ENCODE results near the gene RSRP1. TPM values are rescaled to one million over a fixed set of nuclear protein-coding genes. Genes with fewer than 3 reads are reported as not detected.
"Not testable (repeated sequence)": the region's sequence is repeated elsewhere in the genome, so short reads cannot be mapped to it uniquely, and the experiment has no call there.

RSRP1 gene
- total and polyA plus RNA-seq, 2 donors (not counting 1 experiment from before 2014, with no cell fraction given): 387 to 482 TPM

GRCh38 chr1:25290043-25290442 lies 42.8 kb upstream of the RSRP1 start:
- WGBS (ENCODE audit: insufficient coverage): no CpG with 5 or more reads among the region's 6 CpGs
- H3K27ac ChIP-seq (ENCODE audit: low read length in 2 of 2); H3K27ac Mint-ChIP-seq; H3K27me3 ChIP-seq (replicated peaks in 1 of 4; ENCODE audit: control extremely low read depth in 1 of 4, control insufficient read depth in 3 of 4, insufficient read depth in 4 of 4, low read length in 3 of 4); H4K20me1 ChIP-seq (ENCODE audit: control insufficient read depth, insufficient read depth, low read length, poor library complexity, severe bottlenecking); H3K4me3 ChIP-seq (ENCODE audit: control extremely low read depth in 1 of 5, extremely low read depth in 1 of 5, insufficient read depth in 1 of 5, low read depth in 2 of 5, low read length in 4 of 5); H3K4me1 Mint-ChIP-seq; H3K27me3 Mint-ChIP-seq; H3K4me2 ChIP-seq (replicated peaks; ENCODE audit: low read depth, low read length, poor library complexity, severe bottlenecking); H3K9me3 ChIP-seq (ENCODE audit: control extremely low read depth in 1 of 3, control insufficient read depth in 2 of 3, insufficient read depth in 1 of 3, low read length in 2 of 3); intact Hi-C loops (cut with micrococcal nuclease); CTCF ChIA-PET; H3K9me3 Mint-ChIP-seq (ENCODE audit: insufficient read depth); H3K4me3 Mint-ChIP-seq; H2AFZ ChIP-seq (ENCODE audit: insufficient read depth, low read depth, low read length, poor library complexity, severe bottlenecking); DNase-seq; H3K36me3 ChIP-seq (replicated peaks in 1 of 2; ENCODE audit: control extremely low read depth in 1 of 2, control insufficient read depth in 1 of 2, extremely low read depth in 1 of 2, insufficient read depth in 2 of 2, low read length in 1 of 2); H3K79me2 ChIP-seq (ENCODE audit: control insufficient read depth, insufficient read depth, low read length); H3K9ac ChIP-seq (ENCODE audit: low read length); H3K4me1 ChIP-seq (ENCODE audit: control insufficient read depth in 2 of 2, insufficient read depth in 2 of 2, low read length in 2 of 2); POLR2A ChIA-PET: not testable (repeated sequence)
- ATAC-seq (ENCODE audit: low read depth): peak; percentile 55
- TF ChIP-seq CTCF (IDR thresholded peaks at IDR 0.05): peak; percentile 13

GRCh38 chr1:25288573-25289101 lies 41.4 kb upstream of the RSRP1 start:
- H3K4me2 ChIP-seq (replicated peaks; ENCODE audit: low read depth, low read length, poor library complexity, severe bottlenecking); H3K9me3 Mint-ChIP-seq (ENCODE audit: insufficient read depth); H3K79me2 ChIP-seq (ENCODE audit: control insufficient read depth, insufficient read depth, low read length); H3K27me3 ChIP-seq (replicated peaks in 1 of 4; ENCODE audit: control extremely low read depth in 1 of 4, control insufficient read depth in 3 of 4, insufficient read depth in 4 of 4, low read length in 3 of 4); CTCF ChIA-PET; DNase-seq; H3K36me3 ChIP-seq (replicated peaks in 1 of 2; ENCODE audit: control extremely low read depth in 1 of 2, control insufficient read depth in 1 of 2, extremely low read depth in 1 of 2, insufficient read depth in 2 of 2, low read length in 1 of 2); H3K4me1 ChIP-seq (ENCODE audit: control insufficient read depth in 2 of 2, insufficient read depth in 2 of 2, low read length in 2 of 2); H4K20me1 ChIP-seq (ENCODE audit: control insufficient read depth, insufficient read depth, low read length, poor library complexity, severe bottlenecking); intact Hi-C loops (cut with micrococcal nuclease); H3K27ac ChIP-seq (ENCODE audit: low read length in 2 of 2); H3K4me3 Mint-ChIP-seq; ATAC-seq (ENCODE audit: low read depth); H3K27me3 Mint-ChIP-seq; H3K9ac ChIP-seq (ENCODE audit: low read length); H2AFZ ChIP-seq (ENCODE audit: insufficient read depth, low read depth, low read length, poor library complexity, severe bottlenecking); H3K4me3 ChIP-seq (ENCODE audit: control extremely low read depth in 1 of 5, extremely low read depth in 1 of 5, insufficient read depth in 1 of 5, low read depth in 2 of 5, low read length in 4 of 5); POLR2A ChIA-PET; H3K9me3 ChIP-seq (ENCODE audit: control extremely low read depth in 1 of 3, control insufficient read depth in 2 of 3, insufficient read depth in 1 of 3, low read length in 2 of 3); H3K27ac Mint-ChIP-seq; H3K4me1 Mint-ChIP-seq: not testable (repeated sequence)
- no CpG with 5 or more reads among the region's 8 CpGs for WGBS (ENCODE audit: insufficient coverage)

- H3K4me3 Mint-ChIP-seq; intact Hi-C loops (cut with micrococcal nuclease): not testable (repeated sequence)
- WGBS (ENCODE audit: insufficient coverage): no CpG with 5 or more reads among the region's 6 CpGs
Measured at GRCh38 chr1:25287164-25287563, 39.9 kb upstream of the RSRP1 start.

More at GRCh38 chr1:25287164-25287563, 39.9 kb upstream of the RSRP1 start:
- POLR2A ChIA-PET; H2AFZ ChIP-seq (ENCODE audit: insufficient read depth, low read depth, low read length, poor library complexity, severe bottlenecking); H3K4me3 ChIP-seq (ENCODE audit: control extremely low read depth in 1 of 5, extremely low read depth in 1 of 5, insufficient read depth in 1 of 5, low read depth in 2 of 5, low read length in 4 of 5); H3K27me3 Mint-ChIP-seq; H3K9me3 ChIP-seq (ENCODE audit: control extremely low read depth in 1 of 3, control insufficient read depth in 2 of 3, insufficient read depth in 1 of 3, low read length in 2 of 3); H3K4me2 ChIP-seq (replicated peaks; ENCODE audit: low read depth, low read length, poor library complexity, severe bottlenecking); H3K4me1 Mint-ChIP-seq; H3K4me1 ChIP-seq (ENCODE audit: control insufficient read depth in 2 of 2, insufficient read depth in 2 of 2, low read length in 2 of 2); H4K20me1 ChIP-seq (ENCODE audit: control insufficient read depth, insufficient read depth, low read length, poor library complexity, severe bottlenecking); H3K27ac ChIP-seq (ENCODE audit: low read length in 2 of 2); DNase-seq; H3K36me3 ChIP-seq (replicated peaks in 1 of 2; ENCODE audit: control extremely low read depth in 1 of 2, control insufficient read depth in 1 of 2, extremely low read depth in 1 of 2, insufficient read depth in 2 of 2, low read length in 1 of 2); H3K9me3 Mint-ChIP-seq (ENCODE audit: insufficient read depth); H3K27ac Mint-ChIP-seq; H3K27me3 ChIP-seq (replicated peaks in 1 of 4; ENCODE audit: control extremely low read depth in 1 of 4, control insufficient read depth in 3 of 4, insufficient read depth in 4 of 4, low read length in 3 of 4); H3K79me2 ChIP-seq (ENCODE audit: control insufficient read depth, insufficient read depth, low read length); H3K9ac ChIP-seq (ENCODE audit: low read length): not testable (repeated sequence)
- CTCF ChIA-PET: interaction anchor here (0.6 to 0.7 kb wide), 2 partner anchors 114 to 118 kb away, joined by 4 read pairs; no protein-coding TSS in a partner anchor
- peak; percentile 69 for ATAC-seq (ENCODE audit: low read depth)
